Astrocyte of the hippocampus (primary cell): Measurements from ENCODE around the gene CFTR.
A peak's percentile ranks its signal among the peaks of the same experiment; 100 is the strongest.

Experiments used
- DNase-seq: peaks from one replicate; pipeline ENCODE4 v3.0.0; 2011; ENCODE audit warnings: low read depth, low spot score

The CFTR gene

GRCh38 chr7:117588352-117588794, 108.5 kb downstream of the CFTR start:
- DNase-seq = peak; percentile 29

- no peak for DNase-seq
These were observed 110.4 kb downstream of the CFTR start for GRCh38 chr7:117590191-117590590.

GRCh38 chr7:117592011-117592635, 112.3 kb downstream of the CFTR start:
- no peak for DNase-seq

GRCh38 chr7:117596134-117596533, 116.3 kb downstream of the CFTR start:
- no peak for DNase-seq

- no peak for DNase-seq
These were observed 117.9 kb downstream of the CFTR start for GRCh38 chr7:117597755-117598154.

GRCh38 chr7:117600911-117601310, 121.1 kb downstream of the CFTR start:
- no peak for DNase-seq

GRCh38 chr7:117603627-117604026, 123.8 kb downstream of the CFTR start:
- no peak for DNase-seq

GRCh38 chr7:117605712-117606111, 125.9 kb downstream of the CFTR start:
- no peak for DNase-seq

GRCh38 chr7:117606132-117606531, 126.3 kb downstream of the CFTR start:
- DNase-seq = no peak

GRCh38 chr7:117610396-117610795, 130.6 kb downstream of the CFTR start:
- no peak for DNase-seq

GRCh38 chr7:117612637-117613036, 132.8 kb downstream of the CFTR start:
- DNase-seq = no peak

- DNase-seq = no peak
These were observed 136.9 kb downstream of the CFTR start for GRCh38 chr7:117616694-117617093.

- DNase-seq = no peak
These were observed 139.9 kb downstream of the CFTR start for GRCh38 chr7:117619681-117620080.

- no peak for DNase-seq
These were observed 141.3 kb downstream of the CFTR start for GRCh38 chr7:117621075-117621618.

GRCh38 chr7:117623606-117624005, 143.8 kb downstream of the CFTR start:
- DNase-seq = no peak

GRCh38 chr7:117630501-117630900, 150.7 kb downstream of the CFTR start:
- no peak for DNase-seq

GRCh38 chr7:117630907-117631564, 151.2 kb downstream of the CFTR start:
- DNase-seq = no peak

GRCh38 chr7:117631652-117632051, 151.8 kb downstream of the CFTR start:
- DNase-seq = no peak

GRCh38 chr7:117637937-117638336, 158.1 kb downstream of the CFTR start:
- no peak for DNase-seq

- no peak for DNase-seq
These were observed 160.1 kb downstream of the CFTR start for GRCh38 chr7:117639966-117640365.

GRCh38 chr7:117640465-117640864, 160.6 kb downstream of the CFTR start:
- no peak for DNase-seq

GRCh38 chr7:117645481-117646165, 165.8 kb downstream of the CFTR start:
- DNase-seq = peak; percentile 75
